HepG2 (cell line): Measurements from ENCODE around the gene ALG3. TPM values are rescaled to one million over a fixed set of nuclear protein-coding genes. Genes with fewer than 3 reads are reported as not detected.

Experiments
- ATAC-seq: fragments of 200-7000 bp; cut with Tn5 transposase; 3 replicates; pipeline ENCODE4 v1.9.1; 2020; ENCODE audit warnings: mild to moderate bottlenecking, moderate library complexity
- BruUV-seq: library from RNA; stranded (reverse); fragments of 400-500 nt; replicated peaks from 2 replicates; lab custom pipeline; 2021; lab: Mats Ljungman, UMichigan
- CTCF ChIA-PET: fragments of 300-600 bp; formaldehyde crosslinking; extraction: SDS; loops from one replicate; lab custom pipeline; 2021; ENCODE audit warnings: low total read pairs, inconsistent platforms, low intra/inter-chr PET ratio; lab: Yijun Ruan, JAX
- POLR2A ChIA-PET: fragments of 350-600 bp; sonication (Branson Sonifier 250); formaldehyde crosslinking; loops from one replicate; lab custom pipeline; 2020; ENCODE audit warnings: antibody characterized with exemption, inconsistent platforms; lab: Yijun Ruan, JAX
- DNase-seq: peaks from one replicate; pipeline ENCODE4 v3.0.0-alpha.2; 2015; ENCODE audit warnings: low spot score
- FAIRE-seq: peaks from 3 replicates; lab custom pipeline; 2011; peaks lifted over from hg19 to GRCh38; lab: Jason Lieb, UNC
- H2AFZ ChIP-seq: one replicate; pipeline ENCODE4 v1.6.1; 2011; ENCODE audit warnings: low read length, inconsistent platforms
- H3K27ac ChIP-seq: fragments of 300-600 bp; 3 replicates; pipeline ENCODE4 v1.8.0; 2011; ENCODE audit warnings: mixed run types, mild to moderate bottlenecking, mixed read lengths, low read length, inconsistent platforms; ENCODE audit not compliant: insufficient read depth; ENCODE audit errors: extremely low read length
- H3K27me3 ChIP-seq, 2 experiments: fragments of 200-600 bp in 1 of 2; 2 replicates in 1 of 2; 3 replicates in 1 of 2; pipeline versions ENCODE4 v1.6.0 to v1.8.0; 2011; ENCODE audit warnings: low read length in 2 of 2, mild to moderate bottlenecking in 2 of 2, moderate library complexity in 2 of 2, inconsistent platforms in 1 of 2; ENCODE audit not compliant: insufficient read depth in 2 of 2, control insufficient read depth in 1 of 2
- H3K36me3 ChIP-seq, 2 experiments: fragments of 200-600 bp in 1 of 2; replicated peaks in 1 of 2; 2 replicates in 1 of 2; 3 replicates in 1 of 2; pipeline versions ENCODE4 v1.5.1 to v1.8.0; 2011; ENCODE audit warnings: low read length in 2 of 2, inconsistent platforms in 1 of 2; ENCODE audit not compliant: insufficient read depth in 2 of 2, control insufficient read depth in 1 of 2
- H3K4me1 ChIP-seq: 2 replicates; pipeline ENCODE4 v1.5.1; 2012; ENCODE audit warnings: low read length, inconsistent platforms; ENCODE audit not compliant: insufficient read depth
- H3K4me2 ChIP-seq: 2 replicates; pipeline ENCODE4 v1.6.0; 2011; ENCODE audit warnings: low read depth, low read length, inconsistent platforms
- H3K4me3 ChIP-seq, 3 experiments: fragments of 200-600 bp in 1 of 3; sonication (generic), shearing (Covaris generic) in 1 of 3; replicated peaks in 1 of 3; 2 replicates each; pipeline ENCODE4 v1.5.1; 2011 to 2016; ENCODE audit warnings: low read length in 3 of 3, inconsistent platforms in 2 of 3, low read depth in 2 of 3, mild to moderate bottlenecking in 2 of 3, control low read depth in 1 of 3, mixed read lengths in 1 of 3; ENCODE audit not compliant: insufficient read depth in 1 of 3
- H3K79me2 ChIP-seq: one replicate; pipeline ENCODE4 v1.6.1; 2011; ENCODE audit warnings: low read length, inconsistent platforms; ENCODE audit not compliant: insufficient read depth
- H3K9ac ChIP-seq: 2 replicates; pipeline ENCODE4 v1.6.0; 2011; ENCODE audit warnings: mild to moderate bottlenecking, low read depth, low read length, inconsistent platforms; ENCODE audit not compliant: insufficient read depth
- H3K9me3 ChIP-seq: 2 replicates; pipeline ENCODE4 v1.5.1; 2012; ENCODE audit warnings: mild to moderate bottlenecking, low read length
- H4K20me1 ChIP-seq: 2 replicates; pipeline ENCODE4 v1.6.0; 2011; ENCODE audit warnings: inconsistent platforms, mild to moderate bottlenecking, low read length, moderate library complexity; ENCODE audit not compliant: insufficient read depth
- DR1 ChIP-seq: sonication (generic); formaldehyde crosslinking; IDR thresholded peaks from 2 replicates; pipeline ENCODE4 v1.8.0; 2021; ENCODE audit warnings: mild to moderate bottlenecking, missing genetic modification reagents, inconsistent platforms
- ERF ChIP-seq: IDR thresholded peaks from 2 replicates; pipeline ENCODE4 v1.6.1; 2018; ENCODE audit warnings: missing biosample characterization, missing genetic modification reagents
- GRHL1 ChIP-seq: sonication (generic); formaldehyde crosslinking; conservative IDR thresholded peaks from 2 replicates; pipeline ENCODE4 v1.8.0; 2022; ENCODE audit warnings: missing genetic modification reagents
- KLF11 ChIP-seq: IDR thresholded peaks from 2 replicates; pipeline ENCODE4 v1.6.1; 2016; ENCODE audit warnings: missing compliant biosample characterization
- MAZ ChIP-seq, 2 experiments: sonication (generic) in 1 of 2; formaldehyde crosslinking in 1 of 2; IDR thresholded peaks; 2 replicates each; pipeline versions ENCODE4 v1.5.0 to v1.6.1; 2012 to 2020; ENCODE audit warnings: low read depth in 2 of 2, mild to moderate bottlenecking in 2 of 2, borderline replicate concordance in 1 of 2, improper control_type of control experiment in 1 of 2, low read length in 1 of 2, missing genetic modification reagents in 1 of 2, moderate library complexity in 1 of 2
- MED1 ChIP-seq: sonication (generic); formaldehyde crosslinking; IDR thresholded peaks from 2 replicates; pipeline ENCODE4 v1.4.0; 2020; ENCODE audit warnings: missing genetic modification reagents
- PBX3 ChIP-seq: sonication (generic); formaldehyde crosslinking; IDR thresholded peaks from 2 replicates; pipeline ENCODE4 v1.8.1; 2023; ENCODE audit warnings: missing genetic modification reagents, inconsistent platforms, borderline replicate concordance
- PRDM10 ChIP-seq: sonication (generic); formaldehyde crosslinking; IDR thresholded peaks from 2 replicates; pipeline ENCODE4 v1.4.0; 2020; ENCODE audit warnings: low read depth, missing genetic modification reagents
- TCF7 ChIP-seq: sonication (generic); IDR thresholded peaks from 2 replicates; pipeline ENCODE4 v1.6.1; 2016; ENCODE audit warnings: antibody characterized with exemption, low read depth
- ZFP91 ChIP-seq: sonication (generic); formaldehyde crosslinking; IDR thresholded peaks from 2 replicates; pipeline ENCODE4 v1.9.0; 2022; ENCODE audit warnings: missing genetic modification reagents, mild to moderate bottlenecking, borderline replicate concordance
- ZNF460 ChIP-seq: sonication (generic); formaldehyde crosslinking; IDR thresholded peaks from 2 replicates; pipeline ENCODE4 v1.5.1; 2020; ENCODE audit warnings: missing genetic modification reagents, mild to moderate bottlenecking, borderline replicate concordance
- WGBS: methylation state at CpG from one replicate; pipeline ENCODE4 v1.1.6; 2017; ENCODE audit warnings: low lambda C conversion rate; 5-methylcytosine and 5-hydroxymethylcytosine counted together
- in situ Hi-C: cut with HindIII; loops from 2 replicates; pipeline ENCODE4 v1.10.0; 2017; ENCODE audit warnings: low pct_unique_long_range_greater_than_20kb; ENCODE audit not compliant: extremely low pct_ligation_motif_present
- intact Hi-C: fragments of 100-400 bp; cut with micrococcal nuclease; formaldehyde crosslinking; loops from one replicate; pipeline ENCODE4 v1.10.0; 2022; ENCODE audit not compliant: unreplicated experiment
- polyA plus RNA-seq, 8 experiments: library from polyadenylated mRNA; depleted of rRNA in 3 of 8; stranded (reverse) in 7 of 8; unstranded in 1 of 8; fragments of >200 nt; fragmentation: Illumina TruSeq in 4 of 8; extraction: Trizol in 4 of 8; gene quantifications; 2 replicates each; pipeline versions ENCODE4 v1.2.1 to v1.2.3, GENCODE V29; 2011 to 2016; ENCODE audit warnings: low read depth in 4 of 8, missing spikeins in 1 of 8, mixed read lengths in 1 of 8; ENCODE audit not compliant: insufficient read depth in 1 of 8
- total RNA-seq, 5 experiments: library from RNA; depleted of rRNA; stranded (reverse); fragments of >200 nt; fragmentation: Illumina TruSeq; extraction: Trizol; gene quantifications; 2 replicates each; pipeline ENCODE4 v1.2.3, GENCODE V29; 2016; ENCODE audit warnings: low read depth in 1 of 5

Gene ALG3
- total and polyA plus RNA-seq, 2 of the 13 experiments (the other 11 are each of a cell fraction or from before 2014, with no cell fraction given): 46.6 to 57.1 TPM

- TF ChIP-seq PBX3 (CRISPR knock-in tag) (no peak), DR1 (no peak), MED1 (CRISPR knock-in tag) (no peak), TCF7 (no peak), PRDM10 (CRISPR knock-in tag) (no peak), ERF (CRISPR knock-in tag) (no peak)
Observed at GRCh38 chr3:184258926-184259325, 10.2 kb upstream of the ALG3 start (continued).

- ChIA-PET POLR2A (no interaction called here), CTCF (no interaction called here)
- peaks cover 1% of the 10 kb centered on the region for H3K79me2 ChIP-seq
- peaks cover 3 to 17% of the 10 kb centered on the region in 2 experiments for H3K27me3 ChIP-seq
- TF ChIP-seq MAZ (IDR thresholded peaks at IDR 0.05; ENCODE audit: borderline replicate concordance, low read depth, low read length): no peak
- no peak for TF ChIP-seq MAZ (CRISPR knock-in tag; IDR thresholded peaks at IDR 0.05; ENCODE audit: low read depth)
- TF ChIP-seq ZFP91 (CRISPR knock-in tag): no peak
- TF ChIP-seq KLF11 (CRISPR knock-in tag): no peak
- TF ChIP-seq GRHL1 (CRISPR knock-in tag): no peak
- TF ChIP-seq ZNF460 (CRISPR knock-in tag): no peak
- no peak overlapping the region for H3K4me2 ChIP-seq
- no peak overlapping the region for H3K4me3 ChIP-seq
- 0 out of 5 replicates have a peak, but pooled peaks cover 0 to 1% of the 10 kb centered on the region in 2 experiments for H3K36me3 ChIP-seq
- intact Hi-C loops: no loop called here
- in situ Hi-C loops: no loop called here
- FAIRE-seq: no peak
- no peaks in the 10 kb centered on the region for H3K9me3 ChIP-seq
- no peak for ATAC-seq
- H4K20me1 ChIP-seq: peaks cover 12% of the 10 kb centered on the region; the same call in 1 of the 2 replicates
- no peak overlapping the region for H2AFZ ChIP-seq
- no peak overlapping the region for H3K9ac ChIP-seq
- H3K4me1 ChIP-seq: peaks cover 17% of the 10 kb centered on the region
- no TSS peak for BruUV-seq
- 94% methylated on average over 22 of the region's 23 CpGs for WGBS
- no peak for DNase-seq
- no peak overlapping the region for H3K27ac ChIP-seq
Observed at GRCh38 chr3:184257083-184257915, 8.5 kb upstream of the ALG3 start.
